Measurements from ENCODE around the gene RNF31. TPM values are rescaled to one million over a fixed set of nuclear protein-coding genes. Genes with fewer than 3 reads are reported as not detected.
A peak's percentile ranks its signal among the peaks of the same experiment; 100 is the strongest.

RNF31 gene
- total RNA-seq, 1 donor from 2014 or later: 25.8 TPM

GRCh38 chr14:24185026-24185425 lies 37.7 kb downstream of the RNF31 start:
- no peak overlapping the region for H3K4me3 ChIP-seq (ENCODE audit: low read depth, low read length)
- H3K36me3 ChIP-seq (ENCODE audit: control insufficient read depth, insufficient read depth, low read length): peaks cover 33% of the 10 kb centered on the region
- FAIRE-seq (no peak), DNase-seq (ENCODE audit: low read depth) (no peak)
- TF ChIP-seq CTCF (IDR thresholded peaks at IDR 0.05; ENCODE audit: insufficient read depth, low read length, severe bottlenecking): no peak
- no peaks in the 10 kb centered on the region for H3K27me3 ChIP-seq (ENCODE audit: control insufficient read depth, insufficient read depth, low read length)

- H3K4me3 ChIP-seq (ENCODE audit: low read depth, low read length): no peak overlapping the region
- no peak for FAIRE-seq
- no peaks in the 10 kb centered on the region for H3K27me3 ChIP-seq (ENCODE audit: control insufficient read depth, insufficient read depth, low read length)
- peaks cover 32% of the 10 kb centered on the region for H3K36me3 ChIP-seq (ENCODE audit: control insufficient read depth, insufficient read depth, low read length)
- no peak for TF ChIP-seq CTCF (IDR thresholded peaks at IDR 0.05; ENCODE audit: insufficient read depth, low read length, severe bottlenecking)
- no peak for DNase-seq (ENCODE audit: low read depth)
These were observed 38.4 kb downstream of the RNF31 start for GRCh38 chr14:24185741-24186140.

GRCh38 chr14:24186831-24187538 lies 39.7 kb downstream of the RNF31 start:
- peaks cover 32% of the 10 kb centered on the region for H3K36me3 ChIP-seq (ENCODE audit: control insufficient read depth, insufficient read depth, low read length)
- H3K4me3 ChIP-seq (ENCODE audit: low read depth, low read length): no peak overlapping the region
- no peak for TF ChIP-seq CTCF (IDR thresholded peaks at IDR 0.05; ENCODE audit: insufficient read depth, low read length, severe bottlenecking)
- H3K27me3 ChIP-seq (ENCODE audit: control insufficient read depth, insufficient read depth, low read length): no peaks in the 10 kb centered on the region
- DNase-seq (ENCODE audit: low read depth) (no peak), FAIRE-seq (no peak)

GRCh38 chr14:24187539-24187915 lies 40.2 kb downstream of the RNF31 start:
- no peak for DNase-seq (ENCODE audit: low read depth)
- no peak for TF ChIP-seq CTCF (IDR thresholded peaks at IDR 0.05; ENCODE audit: insufficient read depth, low read length, severe bottlenecking)
- H3K27me3 ChIP-seq (ENCODE audit: control insufficient read depth, insufficient read depth, low read length): no peaks in the 10 kb centered on the region
- H3K36me3 ChIP-seq (ENCODE audit: control insufficient read depth, insufficient read depth, low read length): peaks cover 33% of the 10 kb centered on the region
- H3K4me3 ChIP-seq (ENCODE audit: low read depth, low read length): no peak overlapping the region
- FAIRE-seq: no peak

GRCh38 chr14:24188251-24189058 lies 41.2 kb downstream of the RNF31 start, which contains the start of gene IPO4:
Gene IPO4 (minus strand): TSS chr14:24188816. CDS start chr14:24188787, 29 bp downstream.
- Histone ChIP-seq H3K36me3 (ENCODE audit: control insufficient read depth, insufficient read depth, low read length) (peaks cover 34% of the 10 kb centered on the region), H3K27me3 (ENCODE audit: control insufficient read depth, insufficient read depth, low read length) (no peaks in the 10 kb centered on the region), H3K4me3 (ENCODE audit: low read depth, low read length) (peak within 1 kb of the TSS; percentile 92)
- no peak for TF ChIP-seq CTCF (IDR thresholded peaks at IDR 0.05; ENCODE audit: insufficient read depth, low read length, severe bottlenecking)
- FAIRE-seq (no peak), DNase-seq (ENCODE audit: low read depth) (peak; percentile 87)

Measured in bronchial epithelial cell (primary cell).